Esophagus muscularis mucosa (tissue), 3 donors: ENCODE data around the gene SCARB2.

ENCODE experiments used
- POLR2A ChIP-seq: fragments of 450-650 bp; IDR thresholded peaks from one replicate; pipeline ENCODE4 v1.6.1; 2017; ENCODE audit warnings: antibody characterized with exemption, moderate library complexity, mild to moderate bottlenecking, low read depth
- POLR2AphosphoS5 ChIP-seq, 2 donors: sonication (generic); formaldehyde crosslinking; IDR thresholded peaks; one replicate each; pipeline ENCODE4 v1.6.1; 2017; ENCODE audit warnings: antibody characterized with exemption in 2 of 2
- TF ChIP-seq, protein P1 (sequence below), 3 experiments: fragments of 200-600 bp in 2 of 3; fragments of 450-650 bp in 1 of 3; sonication (generic) in 2 of 3; IDR thresholded peaks; one replicate each; pipeline ENCODE4 v1.5.1; 2017 to 2019; ENCODE audit warnings: antibody characterized with exemption in 3 of 3, mild to moderate bottlenecking in 2 of 3, moderate library complexity in 1 of 3

DNA sequence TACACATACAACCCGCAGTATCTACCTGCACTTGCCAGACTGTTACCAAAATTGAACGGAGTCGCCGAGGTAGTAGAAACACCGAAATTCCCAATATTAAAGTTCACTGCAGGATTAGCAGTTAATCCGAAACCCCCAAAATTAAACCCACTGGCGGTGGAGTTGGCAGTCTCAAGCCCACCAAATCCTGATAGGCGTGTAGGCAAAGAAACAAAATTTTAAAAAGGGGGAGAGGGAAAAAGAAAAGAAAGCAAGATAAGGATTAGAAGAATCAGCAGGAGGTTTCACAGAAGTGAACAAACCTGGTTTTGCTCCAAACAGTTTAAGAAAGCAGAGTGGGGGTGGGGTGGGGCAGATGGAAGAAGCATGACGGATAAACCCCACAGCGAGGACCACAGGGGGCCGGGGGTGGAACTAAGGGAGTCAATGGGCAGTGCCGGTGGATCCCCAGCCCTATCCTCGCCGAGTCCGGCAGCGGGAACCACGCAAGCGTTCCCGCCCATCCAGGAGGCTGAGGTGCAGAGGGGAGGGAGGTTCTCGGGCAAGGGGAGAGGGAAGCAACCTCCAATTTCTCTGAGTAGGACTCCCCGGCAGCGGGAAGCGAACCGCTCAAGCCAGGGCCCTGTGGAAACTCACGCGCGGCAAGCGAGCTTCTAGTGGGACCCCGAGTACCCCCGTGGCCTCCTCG lies 66.0 kb downstream of the SCARB2 start:
- no peak for TF ChIP-seq POLR2A
- TF ChIP-seq, protein P1, sequence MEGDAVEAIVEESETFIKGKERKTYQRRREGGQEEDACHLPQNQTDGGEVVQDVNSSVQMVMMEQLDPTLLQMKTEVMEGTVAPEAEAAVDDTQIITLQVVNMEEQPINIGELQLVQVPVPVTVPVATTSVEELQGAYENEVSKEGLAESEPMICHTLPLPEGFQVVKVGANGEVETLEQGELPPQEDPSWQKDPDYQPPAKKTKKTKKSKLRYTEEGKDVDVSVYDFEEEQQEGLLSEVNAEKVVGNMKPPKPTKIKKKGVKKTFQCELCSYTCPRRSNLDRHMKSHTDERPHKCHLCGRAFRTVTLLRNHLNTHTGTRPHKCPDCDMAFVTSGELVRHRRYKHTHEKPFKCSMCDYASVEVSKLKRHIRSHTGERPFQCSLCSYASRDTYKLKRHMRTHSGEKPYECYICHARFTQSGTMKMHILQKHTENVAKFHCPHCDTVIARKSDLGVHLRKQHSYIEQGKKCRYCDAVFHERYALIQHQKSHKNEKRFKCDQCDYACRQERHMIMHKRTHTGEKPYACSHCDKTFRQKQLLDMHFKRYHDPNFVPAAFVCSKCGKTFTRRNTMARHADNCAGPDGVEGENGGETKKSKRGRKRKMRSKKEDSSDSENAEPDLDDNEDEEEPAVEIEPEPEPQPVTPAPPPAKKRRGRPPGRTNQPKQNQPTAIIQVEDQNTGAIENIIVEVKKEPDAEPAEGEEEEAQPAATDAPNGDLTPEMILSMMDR (IDR thresholded peaks at IDR 0.05): no peak
- no peak for TF ChIP-seq POLR2AphosphoS5 (IDR thresholded peaks at IDR 0.05)
